Astrocyte of the cerebellum (primary cell): Measurements from ENCODE around the gene OTOA.
"Not testable (repeated sequence)": the region's sequence is repeated elsewhere in the genome, so short reads cannot be mapped to it uniquely, and the experiment has no call there.

Source experiments
- DNase-seq: peaks from one replicate; pipeline ENCODE4 v3.0.0-alpha.2; 2011; ENCODE audit warnings: low read depth
- H3K4me3 ChIP-seq: 2 replicates; pipeline ENCODE4 v1.5.1; 2011; ENCODE audit warnings: mild to moderate bottlenecking, low read depth, low read length, moderate library complexity
- CTCF ChIP-seq: IDR thresholded peaks from 2 replicates; pipeline ENCODE4 v1.5.1; 2012; ENCODE audit warnings: low read length, low read depth, moderate library complexity, mild to moderate bottlenecking; ENCODE audit errors: missing control alignments
- in situ Hi-C: cut with HindIII; loops from 2 replicates; pipeline ENCODE4 v1.10.0; 2017; ENCODE audit warnings: low sequenced_read_pairs

The OTOA gene

GRCh38 chr16:21634216-21634615 is 29.6 kb upstream of the OTOA start:
- TF ChIP-seq CTCF, result no peak
- no peak overlapping the region for H3K4me3 ChIP-seq
- DNase-seq, result no peak
- in situ Hi-C loops, result no loop called here

- DNase-seq, in situ Hi-C loops, H3K4me3 ChIP-seq: not testable (repeated sequence)
Observed at GRCh38 chr16:21635694-21636093, 28.1 kb upstream of the OTOA start.

- no peak overlapping the region for H3K4me3 ChIP-seq
- no peak for DNase-seq
- no peak for TF ChIP-seq CTCF
- in situ Hi-C loops, result no loop called here
Observed at GRCh38 chr16:21637032-21637968, 26.5 kb upstream of the OTOA start.

- H3K4me3 ChIP-seq, result no peak overlapping the region
- no peak for TF ChIP-seq CTCF
- in situ Hi-C loops, result no loop called here
- no peak for DNase-seq
Observed at GRCh38 chr16:21638573-21638975, 25.2 kb upstream of the OTOA start.

- no peak for TF ChIP-seq CTCF
- DNase-seq, result no peak
- no peak overlapping the region for H3K4me3 ChIP-seq
- in situ Hi-C loops, result no loop called here
Observed at GRCh38 chr16:21639493-21639892, 24.3 kb upstream of the OTOA start.

GRCh38 chr16:21641916-21642315 is 21.9 kb upstream of the OTOA start:
- no peak for TF ChIP-seq CTCF

GRCh38 chr16:21642861-21643260 is 20.9 kb upstream of the OTOA start:
- no peak for DNase-seq
- no peak for TF ChIP-seq CTCF
- no peak overlapping the region for H3K4me3 ChIP-seq
- in situ Hi-C loops, result no loop called here

More at GRCh38 chr16:21641916-21642315, 21.9 kb upstream of the OTOA start:
- in situ Hi-C loops, result no loop called here
- DNase-seq, result no peak
- no peak overlapping the region for H3K4me3 ChIP-seq
